DMS114 treated with DMSO at 0.1 percent for 48 hours (cell line): Measurements from ENCODE around the gene NHERF1.

ENCODE experiments used
- DNase-seq: peaks from one replicate; lab custom pipeline; 2025; ENCODE audit not compliant: unreplicated experiment; lab: John Stamatoyannopoulos, UW

The NHERF1 gene

GRCh38 chr17:74732042-74732867 lies 16.2 kb upstream of the NHERF1 start:
- no peak for DNase-seq

- DNase-seq = no peak
Observed at GRCh38 chr17:74733365-74734122, 14.9 kb upstream of the NHERF1 start.

GRCh38 chr17:74734256-74734655 lies 14.2 kb upstream of the NHERF1 start:
- DNase-seq = no peak

- DNase-seq = no peak
Observed at GRCh38 chr17:74736513-74737298, 11.7 kb upstream of the NHERF1 start, which contains the start of gene RAB37. Gene RAB37 (plus strand): TSS chr17:74737256. CDS start chr17:74737273, 17 bp downstream.

GRCh38 chr17:74737299-74738050 lies 11.0 kb upstream of the NHERF1 start:
- no peak for DNase-seq

GRCh38 chr17:74738051-74738996 lies 10.1 kb upstream of the NHERF1 start:
- no peak for DNase-seq

- DNase-seq = no peak
Observed at GRCh38 chr17:74739227-74739831, 9.1 kb upstream of the NHERF1 start.

GRCh38 chr17:74740173-74740572 lies 8.3 kb upstream of the NHERF1 start:
- DNase-seq = no peak

GRCh38 chr17:74740641-74741387 lies 7.6 kb upstream of the NHERF1 start:
- DNase-seq = no peak

- DNase-seq = no peak
Observed at GRCh38 chr17:74742153-74742515, 6.3 kb upstream of the NHERF1 start.

- no peak for DNase-seq
Observed at GRCh38 chr17:74742978-74743545, 5.4 kb upstream of the NHERF1 start.

GRCh38 chr17:74743755-74744154 lies 4.7 kb upstream of the NHERF1 start:
- DNase-seq = no peak

GRCh38 chr17:74744349-74744713 lies 4.1 kb upstream of the NHERF1 start:
- DNase-seq = no peak

GRCh38 chr17:74744714-74745547 lies 3.5 kb upstream of the NHERF1 start:
- no peak for DNase-seq

GRCh38 chr17:74745548-74746177 lies 2.8 kb upstream of the NHERF1 start:
- DNase-seq = no peak

- no peak for DNase-seq
Observed at GRCh38 chr17:74746376-74746775, 2.1 kb upstream of the NHERF1 start.

GRCh38 chr17:74746922-74747321 lies 1.5 kb upstream of the NHERF1 start:
- no peak for DNase-seq
